K562 (cell line): ENCODE results near the gene CTSW. TPM values are rescaled to one million over a fixed set of nuclear protein-coding genes. Genes with fewer than 3 reads are reported as not detected.

ENCODE experiments used
- ATAC-seq: fragments of 200-7000 bp; cut with Tn5 transposase; 3 replicates; pipeline ENCODE4 v1.9.1; 2020; ENCODE audit warnings: moderate library complexity
- BruUV-seq: library from RNA; stranded (reverse); fragments of 400-500 nt; replicated peaks from 2 replicates; lab custom pipeline; 2021; lab: Mats Ljungman, UMichigan
- CTCF ChIA-PET: fragments of 300-600 bp; formaldehyde crosslinking; extraction: SDS; loops from one replicate; lab custom pipeline; 2021; ENCODE audit warnings: low intra/inter-chr PET ratio; lab: Yijun Ruan, JAX
- POLR2A ChIA-PET: fragments of 300-600, 350-650 bp; sonication (Branson Sonifier 250); formaldehyde crosslinking; extraction: SDS; loops from one replicate; lab custom pipeline; 2021; ENCODE audit warnings: antibody characterized with exemption, inconsistent platforms; lab: Yijun Ruan, JAX
- DNase-seq, 4 experiments: peaks; one replicate each; pipeline versions ENCODE4 v3.0.0 to v3.0.0-alpha.2; 2011 to 2018; ENCODE audit warnings: low spot score in 3 of 4, mixed read lengths in 3 of 4; ENCODE audit errors: extremely low read depth in 1 of 4
- FAIRE-seq: peaks from 2 replicates; lab custom pipeline; 2011; peaks lifted over from hg19 to GRCh38; lab: Jason Lieb, UNC
- H2AFZ ChIP-seq: 2 replicates; pipeline ENCODE4 v1.6.0; 2011; ENCODE audit warnings: low read depth, low read length, control low read depth, inconsistent platforms
- H3K27ac ChIP-seq: fragments of 200-600 bp; 3 replicates; pipeline ENCODE4 v1.8.0; 2011; ENCODE audit warnings: low read depth, mild to moderate bottlenecking, control low read depth, inconsistent platforms, low read length, moderate library complexity, mixed read lengths; ENCODE audit errors: extremely low read depth
- H3K27me3 ChIP-seq, 2 experiments: fragments of 300-600 bp in 1 of 2; 2 replicates in 1 of 2; 3 replicates in 1 of 2; pipeline versions ENCODE4 v1.6.0 to v1.8.0; 2011; ENCODE audit warnings: inconsistent platforms in 2 of 2, low read length in 2 of 2, mild to moderate bottlenecking in 1 of 2, mixed read lengths in 1 of 2, moderate library complexity in 1 of 2; ENCODE audit not compliant: control insufficient read depth in 2 of 2, insufficient read depth in 2 of 2
- H3K36me3 ChIP-seq: fragments of 300-600 bp; 3 replicates; pipeline ENCODE4 v1.8.0; 2011; ENCODE audit warnings: mild to moderate bottlenecking, low read length, inconsistent platforms; ENCODE audit not compliant: control insufficient read depth, insufficient read depth
- H3K4me1 ChIP-seq, 2 experiments: fragments of 200-600 bp in 1 of 2; replicated peaks in 1 of 2; 2 replicates in 1 of 2; 3 replicates in 1 of 2; pipeline versions ENCODE4 v1.5.1 to v1.8.0; 2011; ENCODE audit warnings: inconsistent platforms in 2 of 2, low read length in 2 of 2, mild to moderate bottlenecking in 1 of 2, mixed read lengths in 1 of 2, moderate library complexity in 1 of 2; ENCODE audit not compliant: control insufficient read depth in 2 of 2, insufficient read depth in 2 of 2
- H3K4me2 ChIP-seq: 2 replicates; pipeline ENCODE4 v1.6.1; 2011; ENCODE audit warnings: low read length, control low read depth, inconsistent platforms, mixed read lengths; ENCODE audit not compliant: insufficient read depth
- H3K4me3 ChIP-seq: fragments of 200-600 bp; sonication (generic), shearing (Covaris generic); 2 replicates; pipeline ENCODE4 v1.5.1; 2016; ENCODE audit warnings: control low read depth, inconsistent platforms
- H3K79me2 ChIP-seq: fragments of 200-600 bp; 3 replicates; pipeline ENCODE4 v1.8.0; 2011; ENCODE audit warnings: low read length, inconsistent platforms; ENCODE audit not compliant: control insufficient read depth, insufficient read depth
- H3K9ac ChIP-seq, 2 experiments: 2 replicates each; pipeline versions ENCODE4 v1.6.0 to v1.6.1; 2011; ENCODE audit warnings: low read depth in 2 of 2, low read length in 2 of 2, control low read depth in 1 of 2, inconsistent platforms in 1 of 2, mild to moderate bottlenecking in 1 of 2, mixed read lengths in 1 of 2; ENCODE audit not compliant: insufficient read depth in 1 of 2
- H3K9me1 ChIP-seq: one replicate; pipeline ENCODE4 v1.6.0; 2011; ENCODE audit warnings: inconsistent platforms, mild to moderate bottlenecking, low read length, moderate library complexity; ENCODE audit not compliant: control insufficient read depth, insufficient read depth
- H3K9me3 ChIP-seq: replicated peaks from 2 replicates; pipeline ENCODE4 v1.5.1; 2011; ENCODE audit warnings: low read depth, low read length, inconsistent platforms; ENCODE audit not compliant: control insufficient read depth, insufficient read depth
- H4K20me1 ChIP-seq: replicated peaks from 2 replicates; pipeline ENCODE4 v1.6.1; 2011; ENCODE audit warnings: low read length, inconsistent platforms, mixed read lengths; ENCODE audit not compliant: control insufficient read depth, insufficient read depth
- CHD2 ChIP-seq: IDR thresholded peaks from 2 replicates; pipeline ENCODE4 v1.6.1; 2011; ENCODE audit warnings: low read depth, low read length
- MAFF ChIP-seq: IDR thresholded peaks from 2 replicates; pipeline ENCODE4 v1.6.1; 2012; ENCODE audit warnings: low read length, improper control_type of control experiment
- MAX ChIP-seq: sonication (generic); formaldehyde crosslinking; IDR thresholded peaks from 2 replicates; pipeline ENCODE4 v1.9.0; 2022; ENCODE audit warnings: mild to moderate bottlenecking, missing genetic modification reagents
- MXI1 ChIP-seq: IDR thresholded peaks from 2 replicates; pipeline ENCODE4 v1.6.1; 2011; ENCODE audit warnings: low read depth, mild to moderate bottlenecking, improper control_type of control experiment, low read length
- NFE2 ChIP-seq: IDR thresholded peaks from 2 replicates; pipeline ENCODE4 v1.6.1; 2014; ENCODE audit warnings: antibody characterized with exemption, low read depth
- SAP30 ChIP-seq: fragments of 200-600 bp; sonication (generic); IDR thresholded peaks from 2 replicates; pipeline ENCODE4 v1.6.1; 2012; ENCODE audit warnings: borderline replicate concordance, low read depth, mild to moderate bottlenecking, moderate library complexity, low read length, control low read depth, inconsistent platforms; ENCODE audit not compliant: insufficient read depth, poor library complexity, severe bottlenecking
- ZKSCAN1 ChIP-seq: fragments of 150-350 bp; IDR thresholded peaks from 2 replicates; pipeline ENCODE4 v1.6.1; 2016; ENCODE audit warnings: low read depth, low read length
- ZNF592 ChIP-seq: fragments of 450-650 bp; IDR thresholded peaks from 2 replicates; pipeline ENCODE4 v1.6.1; 2017; ENCODE audit warnings: antibody characterized with exemption, mild to moderate bottlenecking
- WGBS: fragments of 100-300 bp; shearing (Covaris generic); methylation state at CpG from one replicate; pipeline ENCODE4 v1.1.6; 2016; ENCODE audit warnings: low coverage, mixed read lengths; ENCODE audit not compliant: insufficient coverage; ENCODE audit errors: missing lambda C conversion rate; 5-methylcytosine and 5-hydroxymethylcytosine counted together
- in situ Hi-C: fragments of 300-500 bp; cut with MboI; formaldehyde crosslinking; loops from 4 replicates; pipeline ENCODE4 v1.15.0; 2018; ENCODE audit warnings: inconsistent platforms, mixed read lengths
- intact Hi-C: fragments of 100-400 bp; cut with micrococcal nuclease; formaldehyde crosslinking; loops from 2 replicates; pipeline ENCODE4 v1.14.2; 2022
- polyA plus RNA-seq, 8 experiments: library from polyadenylated mRNA; depleted of rRNA in 4 of 8; stranded (reverse) in 5 of 8; unstranded in 3 of 8; fragments of >200 nt; fragmentation: Nextera tagmentation in 2 of 8; fragmentation: Illumina TruSeq in 1 of 8; extraction: Ambion mirVana in 2 of 8; extraction: Trizol in 1 of 8; gene quantifications; 2 replicates each; pipeline versions ENCODE4 v1.2.1 to v1.2.3, GENCODE V29; 2011 to 2014; ENCODE audit warnings: inconsistent platforms in 1 of 8, missing spikeins in 1 of 8
- total RNA-seq, 7 experiments: library from RNA; depleted of rRNA in 6 of 7; stranded (reverse); fragments of >200 nt in 6 of 7; fragmentation: Illumina TruSeq in 2 of 7; extraction: Trizol in 2 of 7; gene quantifications; 2 replicates each; pipeline versions ENCODE4 v1.2.1 to v1.2.3, GENCODE V29; 2011 to 2021; ENCODE audit warnings: low replicate concordance in 1 of 7

CTSW gene
- total and polyA plus RNA-seq, 9 of the 15 experiments (the other 6 are each of a cell fraction or from before 2014, with no cell fraction given): 0.04 TPM; not detected in 8

GRCh38 chr11:65883058-65883761 lies 3.6 kb downstream of the CTSW start:
- no peak overlapping the region for H2AFZ ChIP-seq
- peaks cover 12% of the 10 kb centered on the region for H3K79me2 ChIP-seq
- FAIRE-seq (no peak), DNase-seq (no peak), ATAC-seq (no peak)
- no peaks in the 10 kb centered on the region for H3K9me1 ChIP-seq
- no peak for TF ChIP-seq MXI1
- TF ChIP-seq SAP30: no peak
- no peak for TF ChIP-seq MAFF
- no peak for TF ChIP-seq ZKSCAN1
- no peak for TF ChIP-seq NFE2
- no peak for TF ChIP-seq ZNF592
- no peak for TF ChIP-seq CHD2
- no peak for TF ChIP-seq MAX (CRISPR knock-in tag)
- H3K9ac ChIP-seq: no peak overlapping the region
- ChIA-PET POLR2A (interaction anchor here (0.6 to 14.4 kb wide), 5 partner anchors 9 to 65 kb away, joined by 3 to 147 read pairs (median 13); partner anchors contain the start of genes CFL1 and MUS81), CTCF (interaction anchor here (1.6 to 2.7 kb wide), 2 partner anchors 105 to 177 kb away, joined by 4 to 24 read pairs; no protein-coding TSS in a partner anchor)
- no peaks in the 10 kb centered on the region for H3K9me3 ChIP-seq
- H3K27me3 ChIP-seq: no peaks in the 10 kb centered on the region
- no peak overlapping the region for H3K4me3 ChIP-seq
- in situ Hi-C loops (loop anchor here (5.0 kb wide), 1 partner anchor 104 kb away; no protein-coding TSS in a partner anchor), intact Hi-C loops (no loop called here)
- H3K36me3 ChIP-seq: peaks cover 50% of the 10 kb centered on the region
- BruUV-seq: no TSS peak
- peaks cover 8 to 38% of the 10 kb centered on the region in 2 experiments; a peak in 3 of 5 replicates for H3K4me1 ChIP-seq
- no peak overlapping the region for H3K27ac ChIP-seq
- no peak overlapping the region for H3K4me2 ChIP-seq
- WGBS: 87% methylated on average over 12 of the region's 13 CpGs
- H4K20me1 ChIP-seq: peaks cover 3% of the 10 kb centered on the region; the same call in 1 of the 2 replicates
